H9 (cell line): ENCODE measurements around the gene INSC. TPM values are rescaled to one million over a fixed set of nuclear protein-coding genes. Genes with fewer than 3 reads are reported as not detected.

ENCODE experiments used
- DNase-seq: peaks from one replicate; pipeline ENCODE4 v3.0.0-alpha.2; 2017
- H2AFZ ChIP-seq: one replicate; pipeline ENCODE4 v1.6.1; 2013; ENCODE audit warnings: mild to moderate bottlenecking, low read length, control low read depth, moderate library complexity
- H2AK5ac ChIP-seq: 2 replicates; pipeline ENCODE4 v1.6.1; 2013; ENCODE audit warnings: low read length, control low read depth, mixed read lengths; ENCODE audit not compliant: insufficient read length
- H2BK120ac ChIP-seq: one replicate; pipeline ENCODE4 v1.6.1; 2013; ENCODE audit warnings: low read depth, mild to moderate bottlenecking, low read length, control low read depth, inconsistent platforms; ENCODE audit not compliant: poor library complexity, severe bottlenecking
- H2BK12ac ChIP-seq: 2 replicates; pipeline ENCODE4 v1.6.1; 2013; ENCODE audit warnings: low read length, control low read depth, mixed read lengths, low read depth; ENCODE audit not compliant: insufficient read length
- H2BK15ac ChIP-seq: 2 replicates; pipeline ENCODE4 v1.6.1; 2013; ENCODE audit warnings: low read depth, low read length, control low read depth
- H2BK20ac ChIP-seq: one replicate; pipeline ENCODE4 v1.6.1; 2013; ENCODE audit warnings: low read depth, mild to moderate bottlenecking, low read length, control low read depth, inconsistent platforms; ENCODE audit not compliant: poor library complexity, severe bottlenecking
- H2BK5ac ChIP-seq: 2 replicates; pipeline ENCODE4 v1.6.1; 2013; ENCODE audit warnings: low read length, control low read depth, mixed read lengths; ENCODE audit not compliant: insufficient read length
- H3K14ac ChIP-seq: 2 replicates; pipeline ENCODE4 v1.6.1; 2013; ENCODE audit warnings: low read length, control low read depth; ENCODE audit not compliant: insufficient read depth
- H3K18ac ChIP-seq: 2 replicates; pipeline ENCODE4 v1.6.1; 2013; ENCODE audit warnings: low read depth, mild to moderate bottlenecking, mixed read lengths, low read length, control low read depth; ENCODE audit not compliant: insufficient read length
- H3K23ac ChIP-seq: 2 replicates; pipeline ENCODE4 v1.6.1; 2013; ENCODE audit warnings: low read length, control low read depth, mixed read lengths, low read depth; ENCODE audit not compliant: insufficient read length
- H3K23me2 ChIP-seq: 2 replicates; pipeline ENCODE4 v1.6.1; 2013; ENCODE audit warnings: low read depth, mild to moderate bottlenecking, mixed read lengths, low read length, control low read depth; ENCODE audit not compliant: insufficient read length, poor library complexity, severe bottlenecking
- H3K27ac ChIP-seq: 2 replicates; pipeline ENCODE4 v1.5.1; 2013; ENCODE audit warnings: low read length, control low read depth, mixed read lengths, low read depth; ENCODE audit not compliant: insufficient read length
- H3K27me3 ChIP-seq: 2 replicates; pipeline ENCODE4 v1.6.1; 2013; ENCODE audit warnings: low read length, control low read depth, inconsistent platforms; ENCODE audit not compliant: insufficient read depth
- H3K4ac ChIP-seq: 2 replicates; pipeline ENCODE4 v1.6.1; 2013; ENCODE audit warnings: low read depth, mild to moderate bottlenecking, control low read depth, inconsistent platforms, low read length, moderate library complexity
- H3K4me1 ChIP-seq: 2 replicates; pipeline ENCODE4 v1.6.1; 2013; ENCODE audit warnings: low read length, control low read depth, inconsistent platforms; ENCODE audit not compliant: insufficient read depth
- H3K4me2 ChIP-seq: 2 replicates; pipeline ENCODE4 v1.6.1; 2013; ENCODE audit warnings: low read length, control low read depth, mixed read lengths; ENCODE audit not compliant: insufficient read length, insufficient read depth
- H3K56ac ChIP-seq: 2 replicates; pipeline ENCODE4 v1.6.1; 2013; ENCODE audit warnings: low read depth, mild to moderate bottlenecking, mixed read lengths, low read length, control low read depth; ENCODE audit not compliant: insufficient read length
- H3K79me1 ChIP-seq: 2 replicates; pipeline ENCODE4 v1.6.1; 2013; ENCODE audit warnings: low read depth, mild to moderate bottlenecking, moderate library complexity, low read length, control low read depth, inconsistent platforms; ENCODE audit not compliant: insufficient read depth, poor library complexity, severe bottlenecking
- H3K79me2 ChIP-seq: 2 replicates; pipeline ENCODE4 v1.6.1; 2013; ENCODE audit warnings: low read length, control low read depth, inconsistent platforms; ENCODE audit not compliant: insufficient read depth
- H3K9ac ChIP-seq: 2 replicates; pipeline ENCODE4 v1.6.1; 2013; ENCODE audit warnings: low read length, control low read depth, mixed read lengths; ENCODE audit not compliant: insufficient read length; ENCODE audit errors: extremely low read depth
- H3K9me3 ChIP-seq: one replicate; pipeline ENCODE4 v1.6.1; 2013; ENCODE audit warnings: low read depth, low read length, inconsistent platforms; ENCODE audit not compliant: control insufficient read depth
- H3T11ph ChIP-seq: one replicate; pipeline ENCODE4 v1.6.1; 2013; ENCODE audit warnings: mild to moderate bottlenecking, low read length, control low read depth, inconsistent platforms
- H4K20me1 ChIP-seq: one replicate; pipeline ENCODE4 v1.6.1; 2013; ENCODE audit not compliant: control insufficient read depth, insufficient read length, insufficient read depth
- H4K5ac ChIP-seq: 2 replicates; pipeline ENCODE4 v1.6.1; 2013; ENCODE audit warnings: low read depth, mild to moderate bottlenecking, mixed read lengths, low read length, control low read depth; ENCODE audit not compliant: insufficient read length
- H4K8ac ChIP-seq: replicated peaks from 2 replicates; pipeline ENCODE4 v1.6.1; 2013; ENCODE audit warnings: low read length, control low read depth, mixed read lengths, low read depth; ENCODE audit not compliant: insufficient read length
- H4K91ac ChIP-seq: 2 replicates; pipeline ENCODE4 v1.6.1; 2013; ENCODE audit warnings: low read depth, mild to moderate bottlenecking, moderate library complexity, mixed read lengths, low read length, control low read depth; ENCODE audit not compliant: insufficient read length
- H3K27ac Mint-ChIP-seq, 3 experiments: 2 replicates in 2 of 3; 3 replicates in 1 of 3; pipeline ENCODE4 v1.8.0; 2020 to 2021; ENCODE audit warnings: mixed read lengths in 3 of 3, mild to moderate bottlenecking in 1 of 3, moderate library complexity in 1 of 3
- H3K27me3 Mint-ChIP-seq: 2 replicates; pipeline ENCODE4 v1.8.0; 2021; ENCODE audit warnings: low read depth, mild to moderate bottlenecking, moderate library complexity, mixed read lengths
- H3K36me3 Mint-ChIP-seq, 3 experiments: 2 replicates in 2 of 3; 3 replicates in 1 of 3; pipeline ENCODE4 v1.8.0; 2020 to 2021; ENCODE audit warnings: low read depth in 3 of 3, mixed read lengths in 3 of 3; ENCODE audit not compliant: insufficient read depth in 1 of 3
- H3K4me1 Mint-ChIP-seq, 2 experiments: 2 replicates each; pipeline ENCODE4 v1.8.0; 2020; ENCODE audit warnings: mixed read lengths in 2 of 2
- H3K4me3 Mint-ChIP-seq, 2 experiments: 2 replicates in 1 of 2; 3 replicates in 1 of 2; pipeline ENCODE4 v1.8.0; 2020 to 2021; ENCODE audit warnings: mild to moderate bottlenecking in 2 of 2, mixed read lengths in 2 of 2, moderate library complexity in 1 of 2
- H3K9me3 Mint-ChIP-seq, 2 experiments: 2 replicates in 1 of 2; 3 replicates in 1 of 2; pipeline ENCODE4 v1.8.0; 2020; ENCODE audit warnings: mild to moderate bottlenecking in 2 of 2, mixed read lengths in 2 of 2, moderate library complexity in 1 of 2
- CTCF ChIP-seq: fragments of 200-600 bp; sonication (generic); conservative IDR thresholded peaks from 3 replicates; pipeline ENCODE4 v1.8.0; 2021; ENCODE audit warnings: antibody characterized with exemption, mild to moderate bottlenecking
- WGBS: extraction: QIAGEN DNeasy Blood & Tissue Kit; methylation state at CpG from one replicate; pipeline ENCODE4 v1.1.7; 2013; ENCODE audit warnings: missing lambda C conversion rate, low lambda C conversion rate, mixed read lengths; ENCODE audit not compliant: insufficient read length; ENCODE audit errors: extremely low coverage; 5-methylcytosine and 5-hydroxymethylcytosine counted together
- total RNA-seq: library from RNA; stranded (reverse); gene quantifications from 2 replicates; pipeline ENCODE4 v1.2.1, GENCODE V29; 2021

The INSC gene
- total RNA-seq, 1 experiment from 2014 or later, result not detected

- no peak overlapping the region for H3K4me3 Mint-ChIP-seq
- Histone ChIP-seq H2BK20ac (no peak overlapping the region), H3K9ac (no peak overlapping the region), H3K14ac (no peak overlapping the region), H4K8ac (no peak overlapping the region), H3K27me3 (no peaks in the 10 kb centered on the region), H3T11ph (no peak overlapping the region), H2BK120ac (no peak overlapping the region), H3K23me2 (no peaks in the 10 kb centered on the region), H2BK12ac (no peak overlapping the region), H2AK5ac (no peak overlapping the region), H2BK5ac (no peak overlapping the region), H2BK15ac (no peak overlapping the region), H4K20me1 (no peaks in the 10 kb centered on the region), H3K79me1 (no peaks in the 10 kb centered on the region), H2AFZ (no peak overlapping the region), H4K91ac (no peak overlapping the region), H3K9me3 (no peaks in the 10 kb centered on the region), H3K4me1 (no peaks in the 10 kb centered on the region), H4K5ac (no peak overlapping the region), H3K18ac (no peak overlapping the region), H3K4ac (no peak overlapping the region), H3K23ac (no peak overlapping the region), H3K56ac (no peak overlapping the region), H3K79me2 (no peaks in the 10 kb centered on the region), H3K4me2 (no peak overlapping the region), H3K27ac (no peak overlapping the region)
- H3K27me3 Mint-ChIP-seq, result peaks cover 3% of the 10 kb centered on the region
- no peaks in the 10 kb centered on the region; a peak in 1 of 4 replicates for H3K4me1 Mint-ChIP-seq
- H3K27ac Mint-ChIP-seq, result no peak overlapping the region
- no peaks in the 10 kb centered on the region for H3K9me3 Mint-ChIP-seq
- no peak for TF ChIP-seq CTCF
- DNase-seq, result no peak
- WGBS, result no CpG with 5 or more reads among the region's 6 CpGs
- no peaks in the 10 kb centered on the region for H3K36me3 Mint-ChIP-seq
Observed at GRCh38 chr11:15157606-15158137, 42.9 kb downstream of the INSC start.
